ENCODE measurements around the gene LAMP5.

- no peak for TF ChIP-seq CTCF (IDR thresholded peaks at IDR 0.05)
- no peak for TF ChIP-seq EP300 (IDR thresholded peaks at IDR 0.05)
- TF ChIP-seq POLR2AphosphoS5 (IDR thresholded peaks at IDR 0.05): no peak
These were observed 324 bp upstream of the LAMP5 start for GRCh38 chr20:9514072-9514460.

Measured in upper lobe of left lung (tissue), 4 donors.